H1 (cell line): ENCODE data around the gene NAMPT. TPM values are rescaled to one million over a fixed set of nuclear protein-coding genes. Genes with fewer than 3 reads are reported as not detected.

Experiments
- CTCF ChIA-PET: fragments of 300-600 bp; sonication (Branson Sonifier 250); formaldehyde crosslinking; loops from one replicate; lab custom pipeline; 2021; ENCODE audit not compliant: partially characterized antibody; lab: Charles Lee
- POLR2A ChIA-PET: fragments of 300-600 bp; sonication (Branson Sonifier 250); formaldehyde crosslinking; loops from one replicate; lab custom pipeline; 2021; ENCODE audit warnings: inconsistent platforms; ENCODE audit not compliant: partially characterized antibody; lab: Charles Lee
- DNase-seq, 2 experiments: peaks; one replicate each; pipeline versions ENCODE4 v3.0.0 to v3.0.0-alpha.2; 2010 to 2022; ENCODE audit warnings: low spot score in 2 of 2, low read depth in 1 of 2, mixed read lengths in 1 of 2
- FAIRE-seq: peaks from 2 replicates; lab custom pipeline; 2011; peaks lifted over from hg19 to GRCh38; lab: Jason Lieb, UNC
- H2AFZ ChIP-seq: 2 replicates; pipeline ENCODE4 v1.8.1; 2012; ENCODE audit warnings: low read length, inconsistent platforms
- H2AK5ac ChIP-seq: 2 replicates; pipeline ENCODE4 v1.6.1; 2013; ENCODE audit warnings: low read depth, low read length
- H2BK120ac ChIP-seq: replicated peaks from 2 replicates; pipeline ENCODE3; 2013; ENCODE audit warnings: low read depth, low read length, inconsistent platforms
- H2BK12ac ChIP-seq: 2 replicates; pipeline ENCODE4 v1.6.1; 2013; ENCODE audit warnings: low read depth, low read length
- H2BK15ac ChIP-seq: 2 replicates; pipeline ENCODE4 v1.6.1; 2013; ENCODE audit warnings: low read length
- H2BK20ac ChIP-seq: 2 replicates; pipeline ENCODE4 v1.6.1; 2013; ENCODE audit warnings: low read length
- H2BK5ac ChIP-seq: 2 replicates; pipeline ENCODE4 v1.6.1; 2013; ENCODE audit warnings: low read depth, low read length
- H3K14ac ChIP-seq: 2 replicates; pipeline ENCODE4 v1.6.1; 2013; ENCODE audit warnings: inconsistent platforms; ENCODE audit not compliant: insufficient read length
- H3K18ac ChIP-seq: 2 replicates; pipeline ENCODE4 v1.6.1; 2013; ENCODE audit warnings: low read length; ENCODE audit errors: extremely low read depth
- H3K23ac ChIP-seq: 2 replicates; pipeline ENCODE4 v1.6.1; 2013; ENCODE audit warnings: inconsistent platforms; ENCODE audit not compliant: insufficient read length
- H3K23me2 ChIP-seq: 2 replicates; pipeline ENCODE4 v1.6.1; 2013; ENCODE audit warnings: low read depth, low read length
- H3K27ac ChIP-seq: 2 replicates; pipeline ENCODE4 v1.6.1; 2011; ENCODE audit warnings: low read depth, low read length, inconsistent platforms
- H3K27me3 ChIP-seq, 4 experiments: replicated peaks in 1 of 4; 1 replicate in 1 of 4; 2 replicates in 3 of 4; pipeline versions ENCODE4 v1.6.1 to v1.8.1; 2011 to 2013; ENCODE audit warnings: low read length in 3 of 4, mild to moderate bottlenecking in 3 of 4, inconsistent platforms in 2 of 4, mixed read lengths in 2 of 4, moderate library complexity in 1 of 4; ENCODE audit not compliant: control insufficient read depth in 3 of 4, insufficient read depth in 3 of 4; ENCODE audit errors: extremely low read depth in 1 of 4
- H3K36me3 ChIP-seq, 4 experiments: 2 replicates each; pipeline versions ENCODE4 v1.6.1 to v1.8.1; 2011 to 2013; ENCODE audit warnings: mild to moderate bottlenecking in 4 of 4, low read length in 3 of 4, moderate library complexity in 2 of 4, control low read depth in 1 of 4, inconsistent platforms in 1 of 4; ENCODE audit not compliant: insufficient read depth in 4 of 4, control insufficient read depth in 2 of 4
- H3K4ac ChIP-seq: replicated peaks from 2 replicates; pipeline ENCODE3; 2013; ENCODE audit warnings: low read length, low read depth, mixed read lengths, inconsistent platforms; ENCODE audit not compliant: insufficient read length
- H3K4me1 ChIP-seq, 4 experiments: replicated peaks in 1 of 4; 1 replicate in 1 of 4; 2 replicates in 3 of 4; pipeline versions ENCODE4 v1.6.1 to v1.8.1; 2011 to 2013; ENCODE audit warnings: low read length in 3 of 4, inconsistent platforms in 2 of 4, mixed read lengths in 1 of 4; ENCODE audit not compliant: insufficient read depth in 4 of 4, control insufficient read depth in 3 of 4
- H3K4me2 ChIP-seq, 2 experiments: 2 replicates each; pipeline versions ENCODE4 v1.6.1 to v1.8.1; 2011 to 2013; ENCODE audit warnings: low read depth in 2 of 2, low read length in 2 of 2, control low read depth in 1 of 2, inconsistent platforms in 1 of 2, mild to moderate bottlenecking in 1 of 2; ENCODE audit not compliant: insufficient read depth in 1 of 2
- H3K4me3 ChIP-seq, 4 experiments: fragments of 200-600, 300-600 bp in 1 of 4; sonication (generic), shearing (Covaris generic), sonication (Bioruptor Twin) in 1 of 4; 2 replicates each; pipeline versions ENCODE4 v1.5.1 to v1.8.1; 2011 to 2016; ENCODE audit warnings: low read length in 4 of 4, low read depth in 3 of 4, control low read depth in 2 of 4, inconsistent platforms in 2 of 4, mild to moderate bottlenecking in 2 of 4, mixed read lengths in 1 of 4, moderate library complexity in 1 of 4; ENCODE audit not compliant: insufficient read depth in 2 of 4; ENCODE audit errors: extremely low read depth in 1 of 4
- H3K56ac ChIP-seq: replicated peaks from 2 replicates; pipeline ENCODE3; 2013; ENCODE audit warnings: low read depth, mild to moderate bottlenecking, mixed read lengths, low read length, inconsistent platforms; ENCODE audit not compliant: insufficient read length
- H3K79me1 ChIP-seq: 2 replicates; pipeline ENCODE4 v1.6.1; 2013; ENCODE audit warnings: low read depth, low read length, control low read depth
- H3K79me2 ChIP-seq, 2 experiments: 2 replicates each; pipeline versions ENCODE4 v1.6.1 to v1.8.1; 2012 to 2013; ENCODE audit warnings: low read length in 2 of 2, mild to moderate bottlenecking in 2 of 2, inconsistent platforms in 1 of 2; ENCODE audit not compliant: insufficient read depth in 2 of 2, control insufficient read depth in 1 of 2
- H3K9ac ChIP-seq, 4 experiments: replicated peaks in 1 of 4; 1 replicate in 1 of 4; 2 replicates in 3 of 4; pipeline versions ENCODE4 v1.6.1 to v1.8.1; 2011 to 2013; ENCODE audit warnings: low read depth in 3 of 4, low read length in 3 of 4, control low read depth in 2 of 4, mild to moderate bottlenecking in 2 of 4, moderate library complexity in 2 of 4, inconsistent platforms in 1 of 4; ENCODE audit errors: extremely low read depth in 1 of 4
- H3K9me3 ChIP-seq, 2 experiments: 2 replicates each; pipeline versions ENCODE4 v1.6.1 to v1.8.1; 2012 to 2013; ENCODE audit warnings: mild to moderate bottlenecking in 2 of 2, moderate library complexity in 2 of 2, control low read depth in 1 of 2, inconsistent platforms in 1 of 2, low read depth in 1 of 2, low read length in 1 of 2, mixed read lengths in 1 of 2; ENCODE audit not compliant: insufficient read depth in 2 of 2
- H4K20me1 ChIP-seq, 2 experiments: replicated peaks in 1 of 2; 2 replicates each; pipeline versions ENCODE3 to v1.8.1; 2011 to 2013; ENCODE audit warnings: inconsistent platforms in 2 of 2, low read length in 2 of 2, mild to moderate bottlenecking in 1 of 2; ENCODE audit not compliant: insufficient read depth in 2 of 2, control insufficient read depth in 1 of 2
- H4K5ac ChIP-seq: 2 replicates; pipeline ENCODE4 v1.6.1; 2013; ENCODE audit warnings: low read length, low read depth, mixed read lengths, inconsistent platforms; ENCODE audit not compliant: insufficient read length
- H4K8ac ChIP-seq: 2 replicates; pipeline ENCODE4 v1.8.0; 2013; ENCODE audit warnings: mild to moderate bottlenecking, moderate library complexity, low read length, inconsistent platforms; ENCODE audit not compliant: insufficient read depth; ENCODE audit errors: extremely low read depth
- H4K91ac ChIP-seq: replicated peaks from 2 replicates; pipeline ENCODE3; 2013; ENCODE audit warnings: low read length, mixed read lengths, inconsistent platforms; ENCODE audit not compliant: insufficient read length
- ASH2L ChIP-seq: fragments of 200-600, 300-600 bp; sonication (generic); IDR thresholded peaks from one replicate; pipeline ENCODE4 v1.7.1; 2017; ENCODE audit warnings: low read length
- BRCA1 ChIP-seq: IDR thresholded peaks from 2 replicates; pipeline ENCODE4 v1.6.1; 2012; ENCODE audit warnings: low read depth, low read length, improper control_type of control experiment
- E2F6 ChIP-seq: IDR thresholded peaks from 2 replicates; pipeline ENCODE4 v1.6.1; 2012; ENCODE audit warnings: inconsistent platforms
- EZH2 ChIP-seq: fragments of 200-600 bp; sonication (generic); IDR thresholded peaks from 2 replicates; pipeline ENCODE4 v1.7.1; 2012; ENCODE audit warnings: low read depth, mild to moderate bottlenecking, moderate library complexity, low read length, inconsistent platforms; ENCODE audit not compliant: severe bottlenecking
- FOSL1 ChIP-seq: IDR thresholded peaks from 2 replicates; pipeline ENCODE4 v1.6.1; 2011; ENCODE audit warnings: mild to moderate bottlenecking, low read depth, low read length, moderate library complexity; ENCODE audit not compliant: insufficient read depth
- JUN ChIP-seq: IDR thresholded peaks from 2 replicates; pipeline ENCODE4 v1.6.1; 2011; ENCODE audit warnings: low read depth, mild to moderate bottlenecking, improper control_type of control experiment, low read length
- JUND ChIP-seq: IDR thresholded peaks from 2 replicates; pipeline ENCODE4 v1.6.1; 2011; ENCODE audit warnings: mild to moderate bottlenecking, improper control_type of control experiment, low read length
- MAFK ChIP-seq: IDR thresholded peaks from 2 replicates; pipeline ENCODE4 v1.6.1; 2012; ENCODE audit warnings: low read depth, mild to moderate bottlenecking, improper control_type of control experiment, low read length
- MAX ChIP-seq: IDR thresholded peaks from 2 replicates; pipeline ENCODE4 v1.6.1; 2012; ENCODE audit warnings: inconsistent platforms
- POLR2A ChIP-seq, 2 experiments: IDR thresholded peaks; 1 replicate in 1 of 2; 2 replicates in 1 of 2; pipeline ENCODE4 v1.6.1; 2011; ENCODE audit warnings: low read depth in 2 of 2, low read length in 2 of 2, mild to moderate bottlenecking in 2 of 2; ENCODE audit errors: control extremely low read depth in 1 of 2
- POU5F1 ChIP-seq: IDR thresholded peaks from 2 replicates; pipeline ENCODE4 v1.6.1; 2011; ENCODE audit warnings: low read depth, mild to moderate bottlenecking, low read length, moderate library complexity
- RFX5 ChIP-seq: IDR thresholded peaks from 2 replicates; pipeline ENCODE4 v1.6.1; 2011; ENCODE audit warnings: low read depth, low read length, improper control_type of control experiment, borderline replicate concordance
- SP2 ChIP-seq: IDR thresholded peaks from 2 replicates; pipeline ENCODE4 v1.6.1; 2012; ENCODE audit warnings: mild to moderate bottlenecking, low read length, inconsistent platforms
- SRF ChIP-seq: IDR thresholded peaks from 2 replicates; pipeline ENCODE4 v1.6.1; 2011; ENCODE audit warnings: mild to moderate bottlenecking, low read depth, low read length, moderate library complexity
- TAF1 ChIP-seq: IDR thresholded peaks from 2 replicates; pipeline ENCODE4 v1.6.1; 2011; ENCODE audit warnings: mild to moderate bottlenecking, low read depth, low read length
- TBP ChIP-seq: IDR thresholded peaks from 2 replicates; pipeline ENCODE4 v1.6.1; 2011; ENCODE audit warnings: low read depth, low read length, improper control_type of control experiment
- WGBS, 2 experiments: shearing (Covaris generic) in 1 of 2; methylation state at CpG; one replicate each; pipeline versions ENCODE4 v1.1.6 to v1.1.7; 2013 to 2015; ENCODE audit warnings: low lambda C conversion rate in 2 of 2, mixed read lengths in 2 of 2, inconsistent platforms in 1 of 2, low coverage in 1 of 2, missing lambda C conversion rate in 1 of 2; ENCODE audit not compliant: insufficient replicate concordance in 2 of 2, insufficient coverage in 1 of 2, insufficient read length in 1 of 2; ENCODE audit errors: extremely low coverage in 1 of 2, missing lambda C conversion rate in 1 of 2; 5-methylcytosine and 5-hydroxymethylcytosine counted together
- polyA plus RNA-seq, 7 experiments: library from polyadenylated mRNA; depleted of rRNA in 3 of 7; stranded (reverse) in 5 of 7; unstranded in 2 of 7; fragments of >200 nt in 5 of 7; fragments of 200-250 nt in 2 of 7; gene quantifications; 1 replicate in 5 of 7; 2 replicates in 1 of 7; 4 replicates in 1 of 7; pipeline versions ENCODE4 v1.2.1 to v1.2.3, GENCODE V29; 2011 to 2013; ENCODE audit warnings: missing spikeins in 2 of 7, mixed read lengths in 2 of 7
- total RNA-seq: library from RNA; stranded (reverse); fragmentation: NEBNext Ultra II Directional; extraction: Animal tissue kit (Norgen Biotek cat#: 25700); gene quantifications from 2 replicates; pipeline ENCODE4 v1.2.1, GENCODE V29; 2021

NAMPT gene
- total and polyA plus RNA-seq, 2 of the 8 experiments (the other 6 are each of a cell fraction or from before 2014, with no cell fraction given), result 15.4 to 95.9 TPM

- WGBS, 2 experiments, result 79% methylated on average over 1 of the region's 1 CpG; no CpG with 5 or more reads in 1 of the 2 experiments
- H3K36me3 ChIP-seq, result no peaks in the 10 kb centered on the region
- TF ChIP-seq TBP, result no peak
- no peak for TF ChIP-seq TAF1
- TF ChIP-seq RFX5, result no peak
- no peak for TF ChIP-seq SP2
- TF ChIP-seq POLR2A (IDR thresholded peaks at IDR 0.05; ENCODE audit: control extremely low read depth in 1 of 2, low read depth in 2 of 2, low read length in 2 of 2), result no peak
- no peak for TF ChIP-seq SRF
- TF ChIP-seq MAX, result no peak
- TF ChIP-seq FOSL1, result no peak
- no peak for TF ChIP-seq E2F6
- no peak for TF ChIP-seq EZH2
- no peak for TF ChIP-seq BRCA1
- no peak for TF ChIP-seq ASH2L
- no peak for TF ChIP-seq MAFK
- no peak for TF ChIP-seq POU5F1
- TF ChIP-seq JUND, result no peak
- TF ChIP-seq JUN, result no peak
Measured at GRCh38 chr7:106199024-106199423, 85.8 kb downstream of the NAMPT start.

More at GRCh38 chr7:106199024-106199423, 85.8 kb downstream of the NAMPT start:
- no peak overlapping the region for H3K23ac ChIP-seq
- no peak overlapping the region for H2AK5ac ChIP-seq
- no peak overlapping the region for H4K91ac ChIP-seq
- H2BK20ac ChIP-seq, result no peak overlapping the region
- H3K27me3 ChIP-seq, result no peaks in the 10 kb centered on the region
- no peaks in the 10 kb centered on the region for H3K79me2 ChIP-seq
- no peak overlapping the region for H2BK120ac ChIP-seq
- H3K4me3 ChIP-seq, result no peak overlapping the region
- ChIA-PET POLR2A (no interaction called here), CTCF (no interaction called here)
- no peak overlapping the region for H2BK15ac ChIP-seq
- no peak overlapping the region for H2AFZ ChIP-seq
- no peaks in the 10 kb centered on the region for H3K23me2 ChIP-seq
- no peak overlapping the region for H3K4ac ChIP-seq
- no peaks in the 10 kb centered on the region for H3K79me1 ChIP-seq
- H3K9ac ChIP-seq, result no peak overlapping the region
- no peak overlapping the region for H3K56ac ChIP-seq
- no peaks in the 10 kb centered on the region for H4K20me1 ChIP-seq
- no peaks in the 10 kb centered on the region for H3K4me1 ChIP-seq
- FAIRE-seq, result no peak
- H3K9me3 ChIP-seq, result no peaks in the 10 kb centered on the region
- DNase-seq, result no peak
- H2BK12ac ChIP-seq, result no peak overlapping the region
- H3K27ac ChIP-seq, result no peak overlapping the region
- H3K18ac ChIP-seq, result no peak overlapping the region
- H2BK5ac ChIP-seq, result no peak overlapping the region
- no peak overlapping the region for H4K5ac ChIP-seq
- no peak overlapping the region for H3K4me2 ChIP-seq
- no peak overlapping the region for H3K14ac ChIP-seq
- no peak overlapping the region for H4K8ac ChIP-seq
